GM12892 (cell line): ENCODE results near the gene ATXN1.

Source experiments
- POLR2A ChIP-seq: IDR thresholded peaks from 2 replicates; pipeline ENCODE4 v1.6.1; 2011; ENCODE audit warnings: low read depth, low read length, control low read depth
- POLR2AphosphoS5 ChIP-seq: IDR thresholded peaks from 2 replicates; pipeline ENCODE4 v1.6.1; 2011; ENCODE audit warnings: low read depth, low read length, control low read depth

GRCh38 chr6:16754274-16754673 lies 7.0 kb downstream of the ATXN1 start:
- TF ChIP-seq POLR2AphosphoS5 (no peak), POLR2A (no peak)
